Measurements from ENCODE around the gene SYNGR3.
"Not testable (repeated sequence)": the region's sequence is repeated elsewhere in the genome, so short reads cannot be mapped to it uniquely, and the experiment has no call there.

Gene SYNGR3

GRCh38 chr16:1950047-1950446 lies 39.7 kb upstream of the SYNGR3 start:
- Histone ChIP-seq H3K9ac (ENCODE audit: low read length) (no peak overlapping the region), H3K27me3 (ENCODE audit: low read depth, low read length) (no peaks in the 10 kb centered on the region), H3K36me3 (replicated peaks; ENCODE audit: low read depth, low read length) (no peaks in the 10 kb centered on the region), H3K9me3 (ENCODE audit: insufficient read depth, low read length) (no peaks in the 10 kb centered on the region), H3K4me1 (ENCODE audit: low read length) (no peaks in the 10 kb centered on the region), H3K4me3 (ENCODE audit: low read length) (no peak overlapping the region), H4K20me1 (ENCODE audit: insufficient read depth, low read length) (no peaks in the 10 kb centered on the region), H2AFZ (ENCODE audit: low read depth, low read length) (no peak overlapping the region), H3K27ac (ENCODE audit: low read length) (no peak overlapping the region), H3K4me2 (ENCODE audit: low read length) (no peak overlapping the region), H3K79me2 (ENCODE audit: low read length) (no peaks in the 10 kb centered on the region)
- no peak for TF ChIP-seq EZH2phosphoT487 (IDR thresholded peaks at IDR 0.05; ENCODE audit: low read depth)
- TF ChIP-seq, protein P1, sequence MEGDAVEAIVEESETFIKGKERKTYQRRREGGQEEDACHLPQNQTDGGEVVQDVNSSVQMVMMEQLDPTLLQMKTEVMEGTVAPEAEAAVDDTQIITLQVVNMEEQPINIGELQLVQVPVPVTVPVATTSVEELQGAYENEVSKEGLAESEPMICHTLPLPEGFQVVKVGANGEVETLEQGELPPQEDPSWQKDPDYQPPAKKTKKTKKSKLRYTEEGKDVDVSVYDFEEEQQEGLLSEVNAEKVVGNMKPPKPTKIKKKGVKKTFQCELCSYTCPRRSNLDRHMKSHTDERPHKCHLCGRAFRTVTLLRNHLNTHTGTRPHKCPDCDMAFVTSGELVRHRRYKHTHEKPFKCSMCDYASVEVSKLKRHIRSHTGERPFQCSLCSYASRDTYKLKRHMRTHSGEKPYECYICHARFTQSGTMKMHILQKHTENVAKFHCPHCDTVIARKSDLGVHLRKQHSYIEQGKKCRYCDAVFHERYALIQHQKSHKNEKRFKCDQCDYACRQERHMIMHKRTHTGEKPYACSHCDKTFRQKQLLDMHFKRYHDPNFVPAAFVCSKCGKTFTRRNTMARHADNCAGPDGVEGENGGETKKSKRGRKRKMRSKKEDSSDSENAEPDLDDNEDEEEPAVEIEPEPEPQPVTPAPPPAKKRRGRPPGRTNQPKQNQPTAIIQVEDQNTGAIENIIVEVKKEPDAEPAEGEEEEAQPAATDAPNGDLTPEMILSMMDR (IDR thresholded peaks at IDR 0.05; ENCODE audit: low read depth, low read length), result no peak

- Histone ChIP-seq H3K4me3 (ENCODE audit: low read length) (no peak overlapping the region), H2AFZ (ENCODE audit: low read depth, low read length) (no peak overlapping the region), H3K4me2 (ENCODE audit: low read length) (no peak overlapping the region), H3K9ac (ENCODE audit: low read length) (no peak overlapping the region), H4K20me1 (ENCODE audit: insufficient read depth, low read length) (no peaks in the 10 kb centered on the region), H3K4me1 (ENCODE audit: low read length) (no peaks in the 10 kb centered on the region), H3K79me2 (ENCODE audit: low read length) (no peaks in the 10 kb centered on the region), H3K36me3 (replicated peaks; ENCODE audit: low read depth, low read length) (no peaks in the 10 kb centered on the region), H3K27me3 (ENCODE audit: low read depth, low read length) (no peaks in the 10 kb centered on the region), H3K27ac (ENCODE audit: low read length) (no peak overlapping the region), H3K9me3 (ENCODE audit: insufficient read depth, low read length) (no peaks in the 10 kb centered on the region)
- TF ChIP-seq, protein P1 (IDR thresholded peaks at IDR 0.05; ENCODE audit: low read depth, low read length), result no peak
- TF ChIP-seq EZH2phosphoT487 (IDR thresholded peaks at IDR 0.05; ENCODE audit: low read depth), result no peak
Measured at GRCh38 chr16:1950559-1950958, 39.2 kb upstream of the SYNGR3 start.

DNA sequence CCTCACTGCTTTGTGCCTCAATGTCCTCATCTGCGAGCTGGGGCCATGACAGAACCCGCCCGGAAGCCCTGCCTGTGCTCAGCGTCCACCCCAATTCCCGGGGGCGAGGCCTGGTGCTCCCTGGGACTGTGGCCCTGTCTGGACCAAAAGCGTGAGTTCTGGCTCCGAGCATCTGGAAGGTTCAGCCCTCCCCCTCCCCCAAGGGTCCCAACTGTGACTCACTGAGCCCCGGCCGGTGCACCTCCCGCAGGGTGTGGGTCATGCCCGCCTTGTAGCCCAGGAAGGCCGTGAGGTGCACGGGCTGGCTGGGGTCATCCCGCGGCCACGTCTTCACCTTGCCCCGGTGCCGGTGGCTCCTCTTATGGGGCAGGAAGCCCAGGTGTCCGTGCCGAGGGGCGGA lies 36.0 kb upstream of the SYNGR3 start:
- no peak overlapping the region for H2AFZ ChIP-seq (ENCODE audit: low read depth, low read length)
- H3K4me1 ChIP-seq (ENCODE audit: low read length), result no peaks in the 10 kb centered on the region; the same call in 1 of the 2 replicates
- no peak overlapping the region for H3K9ac ChIP-seq (ENCODE audit: low read length)
- no peak for TF ChIP-seq EZH2phosphoT487 (IDR thresholded peaks at IDR 0.05; ENCODE audit: low read depth)
- TF ChIP-seq, protein P1 (IDR thresholded peaks at IDR 0.05; ENCODE audit: low read depth, low read length), result no peak
- no peaks in the 10 kb centered on the region for H3K36me3 ChIP-seq (replicated peaks; ENCODE audit: low read depth, low read length)
- no peaks in the 10 kb centered on the region for H3K79me2 ChIP-seq (ENCODE audit: low read length)
- no peaks in the 10 kb centered on the region for H3K9me3 ChIP-seq (ENCODE audit: insufficient read depth, low read length)
- H4K20me1 ChIP-seq (ENCODE audit: insufficient read depth, low read length), result no peaks in the 10 kb centered on the region
- H3K27me3 ChIP-seq (ENCODE audit: low read depth, low read length), result no peaks in the 10 kb centered on the region
- no peak overlapping the region for H3K4me2 ChIP-seq (ENCODE audit: low read length)
- no peak overlapping the region for H3K4me3 ChIP-seq (ENCODE audit: low read length)
- no peak overlapping the region for H3K27ac ChIP-seq (ENCODE audit: low read length)

DNA sequence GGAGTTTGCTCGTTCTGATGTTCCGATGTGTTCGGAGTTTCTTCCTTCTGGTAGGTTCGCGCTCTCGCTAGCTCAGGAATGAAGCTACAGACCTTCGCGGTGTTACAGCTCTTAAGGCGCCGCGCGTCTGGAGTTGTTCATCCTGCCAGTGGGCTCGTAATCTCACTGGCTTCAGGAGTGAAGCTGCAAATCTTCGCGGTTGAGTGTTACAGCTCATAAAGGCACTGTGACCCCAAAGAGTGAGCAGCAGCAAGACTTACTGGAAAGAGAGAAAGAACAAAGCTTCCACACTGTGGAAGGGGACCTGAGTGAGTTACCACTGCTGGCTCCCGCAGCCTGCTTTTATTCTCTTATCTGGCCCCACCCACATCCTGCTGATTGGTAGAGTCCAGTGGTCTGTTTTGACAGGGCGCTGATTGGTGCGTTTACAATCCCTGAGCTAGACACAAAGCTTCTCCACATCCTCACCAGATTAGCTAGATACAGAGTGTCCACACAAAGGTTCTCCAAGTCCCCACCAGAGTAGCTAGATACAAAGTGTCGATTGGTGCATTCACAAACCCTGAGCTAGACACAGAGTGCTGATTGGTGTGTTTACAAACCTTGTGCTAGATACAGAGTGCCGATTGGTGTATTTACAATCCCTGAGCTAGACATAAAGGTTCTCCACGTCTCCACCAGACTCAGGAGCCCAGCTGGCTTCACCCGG lies 32.2 kb upstream of the SYNGR3 start:
- H3K9ac ChIP-seq (ENCODE audit: low read length); H3K4me2 ChIP-seq (ENCODE audit: low read length); H3K4me3 ChIP-seq (ENCODE audit: low read length); H3K27me3 ChIP-seq (ENCODE audit: low read depth, low read length); H3K27ac ChIP-seq (ENCODE audit: low read length); H3K9me3 ChIP-seq (ENCODE audit: insufficient read depth, low read length); H2AFZ ChIP-seq (ENCODE audit: low read depth, low read length); H3K36me3 ChIP-seq (replicated peaks; ENCODE audit: low read depth, low read length): not testable (repeated sequence)
- Histone ChIP-seq H3K79me2 (ENCODE audit: low read length) (peaks cover 30% of the 10 kb centered on the region), H3K4me1 (ENCODE audit: low read length) (peaks cover 27% of the 10 kb centered on the region), H4K20me1 (ENCODE audit: insufficient read depth, low read length) (peaks cover 16% of the 10 kb centered on the region)

- H3K9me3 ChIP-seq (ENCODE audit: insufficient read depth, low read length); H2AFZ ChIP-seq (ENCODE audit: low read depth, low read length); H3K4me2 ChIP-seq (ENCODE audit: low read length); H3K27ac ChIP-seq (ENCODE audit: low read length); H3K9ac ChIP-seq (ENCODE audit: low read length); H3K27me3 ChIP-seq (ENCODE audit: low read depth, low read length); H3K4me3 ChIP-seq (ENCODE audit: low read length): not testable (repeated sequence)
- H3K4me1 ChIP-seq (ENCODE audit: low read length), result peaks cover 32% of the 10 kb centered on the region
- H3K36me3 ChIP-seq (replicated peaks; ENCODE audit: low read depth, low read length), result peaks cover 13% of the 10 kb centered on the region
- peaks cover 22% of the 10 kb centered on the region for H4K20me1 ChIP-seq (ENCODE audit: insufficient read depth, low read length)
- H3K79me2 ChIP-seq (ENCODE audit: low read length), result peaks cover 35% of the 10 kb centered on the region
Measured at GRCh38 chr16:1958143-1958491, 31.7 kb upstream of the SYNGR3 start.
